CD4-positive, CD25-positive, alpha-beta regulatory T cell (primary cell): ENCODE measurements around the gene SHANK2. TPM values are rescaled to one million over a fixed set of nuclear protein-coding genes. Genes with fewer than 3 reads are reported as not detected.

Experiments
- ATAC-seq, 2 donors: fragments of 150-1000 bp; cut with Tn5 transposase; one replicate each; pipeline ENCODE4 v1.10.0; 2021; ENCODE audit warnings: low read depth in 2 of 2, moderate number of reproducible peaks in 2 of 2, moderate library complexity in 1 of 2
- DNase-seq, 3 donors: peaks; one replicate each; pipeline versions ENCODE4 v3.0.0 to v3.0.0-alpha.2; 2012 to 2022; ENCODE audit warnings: mixed read lengths in 1 of 3
- H3K27ac ChIP-seq: one replicate; pipeline ENCODE4 v1.7.0; 2013; ENCODE audit warnings: mild to moderate bottlenecking, low read length; ENCODE audit not compliant: insufficient read depth, poor library complexity, severe bottlenecking
- H3K27me3 ChIP-seq: one replicate; pipeline ENCODE4 v1.7.0; 2013; ENCODE audit warnings: low read length; ENCODE audit not compliant: control insufficient read depth, insufficient read depth
- H3K36me3 ChIP-seq: one replicate; pipeline ENCODE4 v1.7.0; 2013; ENCODE audit warnings: mild to moderate bottlenecking, low read length, moderate library complexity; ENCODE audit not compliant: control insufficient read depth, insufficient read depth
- H3K4me1 ChIP-seq: 2 replicates; pipeline ENCODE4 v1.7.0; 2013; ENCODE audit warnings: mild to moderate bottlenecking, low read length; ENCODE audit not compliant: insufficient read depth, control insufficient read depth, poor library complexity, severe bottlenecking
- H3K4me3 ChIP-seq: one replicate; pipeline ENCODE4 v1.7.0; 2013; ENCODE audit warnings: low read depth, mild to moderate bottlenecking, low read length, moderate library complexity
- H3K9me3 ChIP-seq, 2 experiments: 1 replicate in 1 of 2; 2 replicates in 1 of 2; pipeline ENCODE4 v1.7.0; 2013; ENCODE audit warnings: low read length in 2 of 2, mild to moderate bottlenecking in 1 of 2, moderate library complexity in 1 of 2; ENCODE audit not compliant: control insufficient read depth in 2 of 2
- H3K27ac Mint-ChIP-seq, 3 donors: one replicate each; pipeline ENCODE4 v1.8.0; 2020 to 2022; ENCODE audit warnings: mild to moderate bottlenecking in 3 of 3, mixed read lengths in 3 of 3, moderate library complexity in 2 of 3
- H3K27me3 Mint-ChIP-seq: one replicate; pipeline ENCODE4 v1.8.0; 2022; ENCODE audit warnings: mild to moderate bottlenecking, mixed read lengths
- H3K36me3 Mint-ChIP-seq: one replicate; pipeline ENCODE4 v1.8.0; 2020; ENCODE audit warnings: mixed read lengths
- H3K4me1 Mint-ChIP-seq, 4 donors: one replicate each; pipeline ENCODE4 v1.8.0; 2020 to 2022; ENCODE audit warnings: mixed read lengths in 4 of 4, mild to moderate bottlenecking in 1 of 4
- H3K4me3 Mint-ChIP-seq, 4 donors: one replicate each; pipeline ENCODE4 v1.8.0; 2020 to 2022; ENCODE audit warnings: mild to moderate bottlenecking in 4 of 4, mixed read lengths in 4 of 4, moderate library complexity in 3 of 4
- H3K9me3 Mint-ChIP-seq, 7 donors: one replicate each; pipeline ENCODE4 v1.8.0; 2020 to 2022; ENCODE audit warnings: mixed read lengths in 7 of 7, mild to moderate bottlenecking in 3 of 7, moderate library complexity in 2 of 7
- polyA plus RNA-seq, 4 donors: library from polyadenylated mRNA; unstranded; fragments of 300-500 nt; fragmentation: Illumina TruSeq; gene quantifications; one replicate each; pipeline ENCODE4 v1.2.3, GENCODE V29; 2021
- total RNA-seq: library from RNA; stranded (reverse); gene quantifications from one replicate; pipeline ENCODE4 v1.2.3, GENCODE V29; 2022

SHANK2 gene
- total and polyA plus RNA-seq, 5 donors from 2014 or later, result not detected

- H3K36me3 Mint-ChIP-seq, result no peaks in the 10 kb centered on the region
- H3K27ac Mint-ChIP-seq, result no peak overlapping the region
- H3K4me1 ChIP-seq, result no peaks in the 10 kb centered on the region
- no peaks in the 10 kb centered on the region for H3K9me3 Mint-ChIP-seq
- ATAC-seq, result no peak
- peaks cover 27% of the 10 kb centered on the region for H3K27me3 Mint-ChIP-seq
- DNase-seq, result no peak
- H3K27me3 ChIP-seq, result no peaks in the 10 kb centered on the region
- H3K4me3 Mint-ChIP-seq, result no peak overlapping the region
- no peak overlapping the region for H3K27ac ChIP-seq
- H3K9me3 ChIP-seq, result no peaks in the 10 kb centered on the region
- no peaks in the 10 kb centered on the region for H3K36me3 ChIP-seq
- H3K4me3 ChIP-seq, result no peak overlapping the region
- peaks cover 0 to 5% (median 2%) of the 10 kb centered on the region in 4 donors for H3K4me1 Mint-ChIP-seq
Measured at GRCh38 chr11:71245601-71246391, 6.6 kb downstream of the SHANK2 start.

- Mint-ChIP-seq H3K27me3 (peaks cover 15% of the 10 kb centered on the region), H3K4me3 (no peak overlapping the region), H3K4me1 (no peaks in the 10 kb centered on the region), H3K27ac (no peak overlapping the region), H3K36me3 (no peaks in the 10 kb centered on the region), H3K9me3 (no peaks in the 10 kb centered on the region)
- H3K27me3 ChIP-seq, result no peaks in the 10 kb centered on the region
- no peak overlapping the region for H3K27ac ChIP-seq
- H3K36me3 ChIP-seq, result no peaks in the 10 kb centered on the region
- no peak overlapping the region for H3K4me3 ChIP-seq
- no peaks in the 10 kb centered on the region for H3K9me3 ChIP-seq
- ATAC-seq, result no peak
- DNase-seq, result no peak
- H3K4me1 ChIP-seq, result no peaks in the 10 kb centered on the region
Measured at GRCh38 chr11:71244116-71244810, 8.1 kb downstream of the SHANK2 start.

- no peak overlapping the region for H3K27ac ChIP-seq
- H3K4me3 Mint-ChIP-seq, result no peak overlapping the region
- peaks cover 0 to 2% (median 0%) of the 10 kb centered on the region in 7 donors for H3K9me3 Mint-ChIP-seq
- DNase-seq, result no peak
- no peaks in the 10 kb centered on the region for H3K27me3 ChIP-seq
- peak overlapping the region in 1 of 3 donors; percentile 12 for H3K27ac Mint-ChIP-seq
- no peak overlapping the region for H3K4me3 ChIP-seq
- H3K4me1 Mint-ChIP-seq, result no peaks in the 10 kb centered on the region
- no peaks in the 10 kb centered on the region for H3K9me3 ChIP-seq
- H3K36me3 Mint-ChIP-seq, result no peaks in the 10 kb centered on the region
- no peaks in the 10 kb centered on the region for H3K4me1 ChIP-seq
- no peaks in the 10 kb centered on the region for H3K36me3 ChIP-seq
- H3K27me3 Mint-ChIP-seq, result peaks cover 9% of the 10 kb centered on the region
- no peak for ATAC-seq
Measured at GRCh38 chr11:71242391-71242790, 10.0 kb downstream of the SHANK2 start.

GRCh38 chr11:71241721-71242259 is 10.6 kb downstream of the SHANK2 start:
- H3K27me3 Mint-ChIP-seq, result peaks cover 9% of the 10 kb centered on the region
- H3K9me3 Mint-ChIP-seq, result peaks cover 0 to 2% (median 0%) of the 10 kb centered on the region in 7 donors
- no peak overlapping the region for H3K27ac Mint-ChIP-seq

GRCh38 chr11:71240865-71241691 is 11.3 kb downstream of the SHANK2 start:
- Histone ChIP-seq H3K4me3 (no peak overlapping the region), H3K27me3 (no peaks in the 10 kb centered on the region), H3K36me3 (no peaks in the 10 kb centered on the region), H3K9me3 (no peaks in the 10 kb centered on the region), H3K4me1 (no peaks in the 10 kb centered on the region), H3K27ac (no peak overlapping the region)
- no peaks in the 10 kb centered on the region for H3K4me1 Mint-ChIP-seq
- no peaks in the 10 kb centered on the region for H3K36me3 Mint-ChIP-seq
- H3K4me3 Mint-ChIP-seq, result no peak overlapping the region
- H3K27ac Mint-ChIP-seq, result no peak overlapping the region
- H3K9me3 Mint-ChIP-seq, result peaks cover 0 to 2% (median 0%) of the 10 kb centered on the region in 7 donors
- ATAC-seq (no peak), DNase-seq (no peak)
- H3K27me3 Mint-ChIP-seq, result peaks cover 9% of the 10 kb centered on the region

More at GRCh38 chr11:71241721-71242259, 10.6 kb downstream of the SHANK2 start:
- no peaks in the 10 kb centered on the region for H3K9me3 ChIP-seq
- Mint-ChIP-seq H3K36me3 (no peaks in the 10 kb centered on the region), H3K4me3 (no peak overlapping the region), H3K4me1 (no peaks in the 10 kb centered on the region)
- H3K27me3 ChIP-seq, result no peaks in the 10 kb centered on the region
- H3K36me3 ChIP-seq, result no peaks in the 10 kb centered on the region
- DNase-seq (no peak), ATAC-seq (no peak)
- H3K4me3 ChIP-seq, result no peak overlapping the region
- H3K4me1 ChIP-seq, result no peaks in the 10 kb centered on the region
- H3K27ac ChIP-seq, result no peak overlapping the region

GRCh38 chr11:71240061-71240690 is 12.2 kb downstream of the SHANK2 start:
- H3K27me3 Mint-ChIP-seq, result peaks cover 9% of the 10 kb centered on the region
- no peaks in the 10 kb centered on the region for H3K4me1 Mint-ChIP-seq
- Histone ChIP-seq H3K36me3 (no peaks in the 10 kb centered on the region), H3K4me1 (no peaks in the 10 kb centered on the region), H3K9me3 (no peaks in the 10 kb centered on the region), H3K27ac (no peak overlapping the region), H3K4me3 (no peak overlapping the region), H3K27me3 (no peaks in the 10 kb centered on the region)
- ATAC-seq (no peak), DNase-seq (no peak)
- no peak overlapping the region for H3K27ac Mint-ChIP-seq
- no peaks in the 10 kb centered on the region for H3K36me3 Mint-ChIP-seq
- no peak overlapping the region for H3K4me3 Mint-ChIP-seq
- peaks cover 0 to 2% (median 0%) of the 10 kb centered on the region in 7 donors for H3K9me3 Mint-ChIP-seq

- H3K27me3 ChIP-seq, result no peaks in the 10 kb centered on the region
- Mint-ChIP-seq H3K27ac (no peak overlapping the region), H3K36me3 (no peaks in the 10 kb centered on the region), H3K27me3 (peaks cover 9% of the 10 kb centered on the region), H3K4me3 (no peak overlapping the region), H3K9me3 (peaks cover 0 to 2% (median 0%) of the 10 kb centered on the region in 7 donors), H3K4me1 (no peaks in the 10 kb centered on the region)
- H3K27ac ChIP-seq, result no peak overlapping the region
- H3K36me3 ChIP-seq, result no peaks in the 10 kb centered on the region
- no peaks in the 10 kb centered on the region for H3K9me3 ChIP-seq
- ATAC-seq (no peak), DNase-seq (no peak)
- no peaks in the 10 kb centered on the region for H3K4me1 ChIP-seq
- no peak overlapping the region for H3K4me3 ChIP-seq
Measured at GRCh38 chr11:71239581-71239980, 12.8 kb downstream of the SHANK2 start.
